GM10266 (cell line): ENCODE results near the gene ATP8A1.

Experiments
- DNase-seq: peaks from one replicate; pipeline ENCODE4 v3.0.0; 2012; ENCODE audit errors: extremely low spot score
- CTCF ChIP-seq: IDR thresholded peaks from 2 replicates; pipeline ENCODE4 v1.5.1; 2012; ENCODE audit warnings: mild to moderate bottlenecking, low read depth; ENCODE audit not compliant: control insufficient read depth, insufficient read depth; ENCODE audit errors: missing control alignments

Gene ATP8A1

GRCh38 chr4:42678512-42678911 lies 21.6 kb upstream of the ATP8A1 start:
- TF ChIP-seq CTCF, result no peak
- DNase-seq, result no peak

DNA sequence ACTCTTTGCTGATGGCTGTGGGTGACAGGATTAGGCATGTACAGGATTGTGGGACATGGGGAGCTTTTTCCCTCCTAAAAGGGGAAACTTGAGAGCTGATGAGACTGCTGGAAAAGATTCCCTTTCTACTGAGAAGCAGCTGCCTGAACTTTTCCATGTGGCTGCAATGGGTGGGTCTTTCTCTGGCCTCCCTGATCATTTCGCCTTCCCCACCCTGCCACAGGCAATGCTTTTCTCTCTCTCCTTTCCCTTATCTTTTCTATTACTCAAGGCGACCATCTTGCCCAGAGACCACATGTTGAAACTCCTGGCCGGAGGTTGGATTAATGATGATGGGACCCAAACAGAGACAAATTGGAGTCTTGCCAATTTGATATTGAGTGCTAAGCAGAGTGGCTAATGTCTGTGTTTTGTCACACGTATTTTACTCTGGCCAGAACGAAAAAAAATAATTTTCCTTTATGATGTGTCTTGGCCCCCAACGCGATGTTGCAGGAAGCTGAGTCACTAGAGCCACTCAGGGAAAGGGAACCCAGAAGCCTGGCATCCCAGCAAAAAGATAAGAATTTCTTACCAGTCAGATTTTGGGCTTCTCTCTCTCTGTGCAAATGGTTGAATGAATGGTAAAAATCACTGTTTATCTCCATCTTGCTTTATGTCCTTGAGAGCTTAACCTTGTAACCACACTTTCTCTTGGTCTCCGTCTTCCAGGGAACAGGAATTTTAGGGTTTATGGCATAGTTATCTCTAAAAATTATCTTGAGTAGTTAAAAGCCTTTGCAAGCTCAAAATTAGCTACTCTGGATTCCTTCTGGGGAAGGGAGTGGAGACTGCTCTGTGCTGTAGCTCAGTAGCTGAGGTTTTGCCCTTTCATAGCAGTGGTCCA lies 19.4 kb upstream of the ATP8A1 start:
- TF ChIP-seq CTCF, result no peak
- DNase-seq, result no peak

DNA sequence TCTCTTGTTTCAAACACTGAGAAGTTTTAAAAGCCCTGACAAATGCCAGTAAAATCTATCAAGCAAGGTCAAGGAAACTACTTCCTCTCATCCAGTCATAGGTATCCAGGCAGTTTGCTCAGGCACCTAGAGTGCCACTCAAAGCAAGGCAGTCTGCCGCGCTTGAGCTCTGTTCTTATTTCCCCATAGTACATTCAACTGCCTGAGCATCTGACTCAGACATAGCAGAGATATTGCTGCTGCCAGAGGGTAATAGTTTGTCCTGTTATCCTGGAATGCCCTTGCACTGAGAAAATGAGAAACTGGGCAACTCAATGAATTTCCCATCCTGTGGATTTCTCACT lies 16.1 kb upstream of the ATP8A1 start:
- TF ChIP-seq CTCF, result no peak
- DNase-seq, result no peak

DNA sequence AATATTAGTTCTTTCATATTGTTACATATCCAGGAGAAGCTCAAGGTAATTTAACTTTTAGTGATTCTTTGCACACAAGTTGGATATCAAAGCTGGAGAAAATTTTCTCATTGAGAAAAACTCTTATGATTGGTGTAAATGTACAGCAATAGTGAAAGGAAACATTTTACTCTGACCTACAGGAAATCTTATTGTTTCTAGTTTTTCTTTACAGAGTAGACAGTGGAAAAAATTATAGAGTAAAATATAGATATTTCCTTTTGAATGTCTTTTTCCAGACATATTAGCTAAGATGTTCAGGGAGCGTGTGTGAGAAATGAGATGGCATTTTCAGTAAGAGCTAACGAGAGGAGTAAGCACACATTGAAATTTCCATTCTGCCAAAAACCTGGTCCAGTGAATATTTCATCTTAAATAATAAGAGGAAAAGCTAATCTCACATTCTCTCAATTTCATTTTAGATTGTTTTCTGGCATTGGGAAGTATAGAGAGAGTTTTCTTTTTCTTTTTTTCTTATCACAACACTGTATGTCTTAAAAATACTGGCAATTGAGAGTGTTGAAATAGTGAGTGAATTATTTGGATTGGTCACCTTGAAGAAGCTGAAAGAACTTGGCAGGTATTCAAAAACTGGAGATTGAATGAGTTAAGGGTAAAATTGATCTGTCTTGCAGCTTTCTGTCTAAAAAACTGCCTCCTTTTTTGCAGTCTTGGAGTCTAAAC lies 15.6 kb upstream of the ATP8A1 start:
- no peak for DNase-seq
- TF ChIP-seq CTCF, result no peak

DNA sequence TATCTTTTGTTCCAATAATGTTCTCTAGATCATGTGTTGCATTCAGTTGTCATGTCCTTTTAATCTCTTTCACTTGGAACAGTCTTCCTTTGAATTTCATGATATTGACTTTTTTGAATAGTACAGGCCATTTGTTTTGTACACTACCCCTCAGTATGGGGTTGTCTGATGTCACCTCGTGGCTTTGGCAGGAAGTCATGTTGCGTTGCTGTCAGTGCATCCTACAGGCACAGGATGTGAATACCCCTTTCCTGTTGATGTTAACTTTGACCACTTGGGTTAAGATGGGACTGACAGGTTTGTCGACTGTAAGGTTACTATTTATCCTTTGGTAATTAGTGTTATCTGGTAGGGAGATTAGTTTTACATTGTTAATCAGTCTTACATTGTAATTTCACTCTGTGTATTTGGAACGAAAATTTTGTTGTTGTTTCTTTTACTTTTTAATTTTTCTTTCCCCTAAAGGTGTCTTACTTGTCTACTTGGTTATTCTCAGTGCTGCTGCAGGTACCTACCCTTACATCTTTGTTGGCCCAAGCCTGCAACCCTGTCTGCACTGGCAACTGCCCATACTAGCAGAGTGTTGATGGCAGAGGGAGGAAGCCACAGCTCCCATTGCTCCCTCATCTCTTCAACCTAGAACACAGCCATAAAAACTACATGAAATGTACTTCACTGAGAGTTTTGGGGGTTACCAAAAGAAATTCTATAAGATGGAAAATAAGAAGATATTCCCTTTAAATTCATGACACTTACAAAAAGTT lies 14.7 kb upstream of the ATP8A1 start:
- TF ChIP-seq CTCF, result no peak
- no peak for DNase-seq

DNA sequence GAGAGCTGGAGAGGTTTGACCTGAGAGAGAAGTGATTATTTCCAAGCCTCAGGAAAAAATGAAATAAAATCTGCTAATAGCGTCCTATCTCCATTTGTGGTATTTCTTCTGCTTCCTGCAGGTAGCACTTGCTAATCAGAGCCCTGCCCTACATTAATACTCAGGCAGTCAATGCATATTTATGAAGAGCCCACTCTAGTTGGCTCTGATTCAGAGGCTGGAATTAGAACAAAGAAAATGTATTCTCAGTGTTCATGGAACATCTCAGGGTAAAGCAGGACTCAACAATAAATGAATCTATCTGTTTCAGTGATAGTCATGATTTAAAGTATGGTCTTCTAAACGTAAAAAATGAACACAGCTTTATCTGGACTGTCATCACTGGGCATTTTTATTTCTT lies 1.4 kb upstream of the ATP8A1 start:
- TF ChIP-seq CTCF, result no peak
- DNase-seq, result no peak

DNA sequence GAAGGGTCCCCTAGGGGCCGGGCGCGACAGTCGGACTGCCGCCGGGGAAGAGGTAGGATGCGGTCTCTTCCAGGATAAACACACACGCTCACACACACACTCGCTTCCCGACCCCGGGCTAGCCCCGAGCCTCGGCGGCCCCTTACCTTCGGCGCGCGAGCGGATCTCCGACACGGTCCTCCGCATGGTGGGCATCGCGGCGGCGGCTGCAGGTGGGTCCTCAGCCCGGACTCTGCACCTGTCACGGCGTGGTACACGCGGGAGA lies 294 bp downstream of the ATP8A1 start:
- DNase-seq, result no peak
- TF ChIP-seq CTCF, result no peak
